NCI-H345 (cell line): ENCODE results near the gene RPS6KB2.
"Not testable (repeated sequence)": the region's sequence is repeated elsewhere in the genome, so short reads cannot be mapped to it uniquely, and the experiment has no call there.

ENCODE experiments used
- DNase-seq: peaks from one replicate; lab custom pipeline; 2025; lab: John Stamatoyannopoulos, UW

RPS6KB2 gene

DNA sequence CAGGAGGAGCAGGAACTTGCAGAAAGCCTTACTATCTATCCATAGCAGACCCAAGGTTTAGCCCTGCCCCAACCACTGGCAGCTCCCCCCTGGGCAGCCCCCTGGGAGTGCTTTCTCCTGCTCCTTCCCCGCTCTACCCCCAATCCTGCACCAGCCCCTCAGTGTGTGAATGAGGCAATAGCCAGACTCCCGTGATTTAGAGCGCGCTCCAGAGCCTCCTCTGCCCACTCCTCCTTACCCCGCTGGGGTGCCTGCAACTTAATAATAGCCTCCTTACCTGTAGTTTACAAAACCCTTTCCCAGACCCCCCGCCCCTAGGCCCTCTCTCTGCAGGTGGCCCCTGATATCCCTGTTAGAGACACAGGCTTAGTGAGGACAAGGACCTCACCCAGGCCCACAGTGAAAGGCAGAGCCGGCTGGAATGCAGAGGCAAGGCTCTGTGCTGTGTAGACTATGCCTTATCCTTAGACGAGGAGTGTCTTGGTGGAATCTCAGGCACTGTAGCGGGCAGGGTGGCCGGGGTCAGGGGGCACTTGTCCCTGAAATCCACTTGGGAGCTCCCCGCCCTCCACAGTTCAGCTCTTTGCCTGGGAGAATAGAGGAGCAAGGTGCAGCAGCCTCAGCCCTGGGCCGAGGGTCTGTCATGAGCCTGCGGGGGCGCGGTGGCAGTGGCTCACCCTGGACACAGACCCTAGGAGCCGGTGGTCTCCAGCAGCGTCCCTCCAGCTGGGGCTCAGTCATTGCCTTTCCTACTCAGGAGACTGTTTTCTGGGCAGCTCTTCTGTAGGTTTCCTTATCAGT, 17.1 kb upstream of the RPS6KB2 start:
- DNase-seq = no peak

DNA sequence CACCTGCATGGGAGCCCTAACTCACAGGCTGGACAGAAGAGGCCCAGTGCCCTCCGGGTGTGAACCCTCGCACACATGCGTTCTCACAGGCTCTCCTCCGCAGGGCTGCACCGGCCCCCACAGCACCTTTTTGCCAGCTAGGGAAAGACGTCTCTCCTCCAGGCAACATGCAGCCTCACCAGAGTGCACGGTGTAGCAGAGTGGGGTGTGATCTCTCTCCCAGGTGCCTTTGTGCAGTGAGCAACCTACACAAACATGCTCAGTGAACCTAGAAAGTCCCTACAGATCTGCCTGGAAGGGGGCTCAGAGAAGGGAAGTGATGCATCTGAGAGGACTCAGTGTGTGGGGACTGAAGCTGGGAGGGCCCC, 16.5 kb upstream of the RPS6KB2 start:
- no peak for DNase-seq

DNA sequence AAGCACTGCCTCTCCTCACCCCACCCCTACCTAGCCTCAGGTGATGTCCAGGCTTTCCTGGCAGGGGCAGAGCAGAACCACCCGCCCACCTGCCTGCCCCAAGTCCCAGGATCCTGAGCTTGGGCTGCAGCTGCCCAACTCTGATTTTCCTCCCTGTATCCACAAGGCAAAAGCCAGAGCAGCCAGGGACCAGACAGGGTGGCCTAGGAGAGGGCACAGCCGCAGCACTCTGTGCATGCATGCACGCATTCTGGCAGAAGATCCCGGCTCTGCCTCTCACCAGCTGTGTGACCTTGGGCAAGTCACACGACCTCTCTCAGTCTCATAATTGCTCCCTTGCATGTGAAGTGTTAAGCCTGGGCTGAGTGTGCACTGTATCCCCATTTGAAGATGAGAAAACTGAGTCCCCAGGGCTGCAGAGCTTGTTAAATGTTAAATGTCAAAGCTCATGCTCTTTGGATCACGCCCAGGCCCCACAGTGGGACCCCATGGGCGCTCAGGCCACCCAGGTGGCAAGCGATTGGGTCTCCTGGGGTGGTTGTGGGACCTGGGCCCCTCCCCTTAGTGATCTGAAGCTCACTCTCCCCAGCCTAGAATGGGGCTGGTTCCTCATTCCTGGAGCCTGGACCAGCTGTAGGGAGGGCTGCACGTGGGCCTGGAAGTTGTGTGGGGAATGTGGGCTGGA, 15.7 kb upstream of the RPS6KB2 start:
- DNase-seq = no peak

DNA sequence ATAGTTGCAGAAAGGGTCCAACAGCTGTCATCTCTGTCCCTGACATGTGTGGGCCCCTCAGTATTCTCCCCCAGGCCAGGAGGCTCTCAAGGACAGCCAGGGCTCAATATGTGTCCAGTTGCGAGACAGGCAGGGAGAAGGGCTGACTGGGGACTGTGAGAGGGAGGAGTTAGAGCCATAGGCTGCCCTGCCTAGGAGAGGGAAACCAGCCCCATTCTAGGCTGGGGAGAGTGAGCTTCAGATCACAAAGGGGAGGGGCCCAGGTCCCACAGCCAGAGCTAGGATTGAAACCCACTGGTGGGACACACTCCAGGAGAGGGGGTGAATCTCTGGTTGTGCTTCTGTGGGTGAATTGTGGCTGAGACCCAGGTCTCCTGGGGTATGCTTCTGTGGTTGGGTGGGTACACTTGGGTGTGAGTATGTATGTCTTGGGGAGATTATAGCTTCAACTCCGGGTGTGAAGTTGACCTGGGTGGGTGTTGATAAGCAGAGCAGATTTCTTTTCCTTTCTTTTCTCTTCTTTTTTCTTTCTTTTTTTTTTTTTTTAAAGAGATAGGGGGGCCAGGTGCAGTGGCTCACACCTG, 14.9 kb upstream of the RPS6KB2 start:
- DNase-seq = no peak

DNA sequence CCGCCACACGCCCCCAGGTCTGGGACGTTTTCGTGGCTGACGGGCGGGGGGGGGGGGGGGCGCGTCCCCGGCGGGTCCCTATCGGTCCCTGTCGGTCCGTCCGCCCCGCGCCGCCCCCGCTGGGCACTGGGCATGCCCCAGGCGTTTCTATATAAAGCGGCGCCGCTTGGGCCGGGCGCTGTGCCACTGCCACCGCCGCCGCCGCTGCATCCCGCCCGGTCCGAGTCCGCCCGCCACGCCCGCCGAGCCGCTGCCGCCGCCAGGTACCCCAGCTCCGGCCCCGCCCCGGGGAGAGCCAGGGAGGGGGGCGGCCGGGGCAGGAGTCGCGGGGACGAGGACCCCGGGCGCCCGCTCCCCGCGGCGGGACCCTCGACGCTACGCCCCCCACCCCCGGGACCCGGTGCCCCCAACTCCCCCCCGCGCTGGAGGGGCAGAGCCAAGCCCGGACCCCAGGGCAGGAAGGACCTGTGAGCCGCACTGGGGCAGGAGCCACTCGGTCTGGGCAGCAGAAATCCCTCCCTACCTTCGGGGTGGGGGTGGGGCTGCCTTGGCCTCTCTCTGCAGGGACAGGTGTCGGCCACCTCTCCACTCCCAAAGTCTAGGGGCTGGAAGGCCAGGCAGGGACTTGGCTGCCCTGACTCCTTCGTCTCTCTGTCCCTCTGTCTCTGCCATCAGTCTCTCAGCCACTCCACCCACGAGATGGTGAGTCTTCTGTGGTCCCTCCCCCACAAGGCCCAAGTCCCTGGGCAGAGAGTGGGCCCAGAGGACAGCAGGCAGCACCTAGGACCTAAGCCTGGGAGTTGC, 12.6 kb upstream of the RPS6KB2 start, which contains the start of gene CARNS1:
CARNS1 (plus strand) TSS at position 178 of the 804 bp plus-strand sequence; CDS start at position 700, 522 bp downstream.
- no peak for DNase-seq

DNA sequence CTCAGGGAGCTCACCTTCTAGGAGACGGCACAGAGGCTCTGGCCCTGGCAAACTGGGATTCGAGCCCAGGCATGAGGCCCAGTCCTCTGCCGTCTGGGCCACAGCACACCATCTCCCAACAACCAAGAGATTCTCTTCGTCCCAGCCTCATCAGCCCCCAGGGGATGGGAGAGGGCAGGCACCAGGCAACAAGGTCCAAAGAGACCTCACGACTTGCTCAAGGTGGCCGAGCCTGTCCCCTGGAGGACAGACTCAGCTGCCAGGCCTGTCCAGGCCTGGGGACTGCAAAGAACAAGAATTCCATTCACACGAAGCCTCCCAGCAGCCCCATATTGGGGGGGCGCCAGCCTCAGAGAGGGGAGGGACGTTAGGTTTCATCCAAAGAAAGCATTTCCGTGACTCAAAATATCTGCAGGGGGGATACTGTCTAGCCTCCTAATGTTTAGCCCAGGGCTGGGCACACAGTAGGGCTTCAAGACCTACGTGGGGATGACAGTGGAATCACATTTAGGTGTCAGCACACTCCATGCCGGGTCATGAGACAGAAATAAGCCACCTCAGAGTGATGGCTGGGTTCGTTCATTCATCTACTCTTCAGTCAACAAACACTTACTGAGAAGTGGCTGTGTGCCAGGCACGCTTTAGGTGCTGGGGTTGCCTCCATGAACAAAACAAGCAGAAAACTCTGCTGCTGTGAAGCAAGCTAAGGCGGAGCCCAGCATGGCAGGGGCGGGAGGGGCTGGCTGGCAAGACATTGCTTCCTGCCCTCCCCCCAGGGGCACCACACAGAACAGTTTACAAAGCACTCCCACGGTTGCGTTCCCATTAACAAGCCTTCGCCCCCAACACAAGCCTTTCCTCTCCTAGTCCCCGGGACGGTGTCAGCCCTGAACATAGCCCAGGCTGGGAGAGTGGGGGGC, 11.6 kb upstream of the RPS6KB2 start:
- peak; percentile 94 for DNase-seq

DNA sequence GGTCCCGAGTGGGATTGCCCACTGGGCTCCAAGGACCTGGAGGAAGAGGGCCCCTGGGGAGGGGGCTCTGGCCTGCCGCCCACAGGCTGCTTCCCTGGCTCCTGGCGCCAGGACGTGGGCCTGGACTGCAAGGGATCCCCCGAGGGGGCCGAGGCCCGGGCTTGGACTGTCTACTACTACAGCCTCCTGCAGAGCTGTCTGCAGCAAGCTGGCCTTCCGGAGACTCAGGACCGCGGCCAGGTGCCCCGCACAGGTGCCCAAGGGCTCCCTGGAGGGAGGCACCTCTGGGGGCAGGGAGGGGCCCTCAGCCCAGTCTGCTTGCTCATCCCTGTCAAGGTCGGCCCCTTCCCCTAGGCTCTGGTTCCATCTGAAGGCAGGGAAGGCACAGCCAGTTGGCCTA, 10.9 kb upstream of the RPS6KB2 start:
- DNase-seq = no peak

DNA sequence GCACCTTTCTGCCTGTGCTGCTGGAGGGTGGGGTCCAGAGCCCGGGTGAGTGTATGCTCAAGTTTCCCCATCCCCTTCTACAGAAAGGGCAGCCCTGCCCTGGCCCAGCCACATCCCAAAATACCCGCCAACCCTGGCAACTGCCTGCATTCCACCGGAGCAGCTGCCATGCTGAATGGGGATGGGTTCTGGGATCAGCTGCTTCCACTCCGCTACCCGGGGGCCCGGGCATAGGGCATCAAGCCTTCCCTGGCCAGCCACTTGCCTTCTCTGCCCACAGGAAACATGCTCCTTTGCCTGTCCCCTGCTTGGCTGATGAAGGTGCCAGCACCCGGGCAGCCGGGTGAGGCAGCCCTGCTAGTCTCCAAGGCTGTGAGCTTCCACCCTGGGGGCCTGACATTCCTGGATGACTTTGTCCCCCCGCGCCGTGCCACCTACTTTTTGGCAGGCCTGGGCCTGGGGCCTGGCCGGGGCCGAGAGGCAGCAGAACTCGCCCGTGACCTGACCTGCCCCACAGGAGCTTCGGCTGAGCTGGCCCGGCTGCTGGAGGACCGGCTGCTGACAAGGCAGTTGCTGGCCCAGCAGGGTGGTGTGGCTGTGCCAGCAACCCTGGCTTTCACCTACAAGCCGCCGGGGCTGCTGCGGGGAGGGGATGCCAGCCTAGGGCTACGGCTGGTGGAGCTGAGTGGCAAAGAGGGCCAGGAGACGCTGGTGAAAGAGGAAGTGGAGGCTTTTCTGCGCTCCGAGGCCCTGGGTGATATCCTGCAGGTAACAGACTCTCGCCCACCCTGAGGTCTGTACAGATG, 9.6 kb upstream of the RPS6KB2 start:
- DNase-seq = peak; percentile 74

DNA sequence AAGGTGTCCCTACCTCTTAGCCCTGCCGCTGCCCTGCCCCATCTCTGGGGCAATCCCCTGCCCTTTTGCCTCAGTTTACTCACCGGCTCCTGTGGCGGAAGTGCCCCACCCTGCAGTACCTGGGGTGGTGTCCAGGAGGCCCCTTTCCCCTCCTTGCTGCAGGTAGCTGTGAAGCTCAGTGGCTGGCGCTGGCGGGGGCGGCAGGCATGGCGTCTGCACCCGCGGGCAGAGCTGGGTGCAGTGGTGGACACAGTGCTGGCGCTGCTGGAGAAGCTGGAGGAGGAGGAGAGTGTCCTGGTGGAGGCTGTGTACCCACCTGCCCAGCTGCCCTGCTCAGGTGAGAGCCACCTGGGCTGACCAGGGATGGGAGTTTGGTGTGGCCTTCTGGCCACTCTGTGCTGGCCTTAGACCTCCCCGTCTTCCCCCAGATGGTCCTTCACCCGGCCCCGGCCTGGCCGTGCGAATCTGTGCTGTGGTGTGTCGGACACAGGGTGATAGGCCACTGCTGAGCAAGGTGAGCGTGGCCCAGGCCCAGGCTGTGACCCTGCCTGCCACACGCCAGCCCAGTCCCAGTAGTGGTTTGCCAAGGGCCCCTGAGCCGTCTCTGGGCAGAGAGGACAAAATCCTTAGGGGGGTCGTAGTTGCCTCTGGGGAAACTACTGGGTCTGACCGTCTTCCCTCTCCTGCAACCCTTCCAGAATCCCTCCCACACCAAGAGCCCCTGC, 8.8 kb upstream of the RPS6KB2 start:
- no peak for DNase-seq

DNA sequence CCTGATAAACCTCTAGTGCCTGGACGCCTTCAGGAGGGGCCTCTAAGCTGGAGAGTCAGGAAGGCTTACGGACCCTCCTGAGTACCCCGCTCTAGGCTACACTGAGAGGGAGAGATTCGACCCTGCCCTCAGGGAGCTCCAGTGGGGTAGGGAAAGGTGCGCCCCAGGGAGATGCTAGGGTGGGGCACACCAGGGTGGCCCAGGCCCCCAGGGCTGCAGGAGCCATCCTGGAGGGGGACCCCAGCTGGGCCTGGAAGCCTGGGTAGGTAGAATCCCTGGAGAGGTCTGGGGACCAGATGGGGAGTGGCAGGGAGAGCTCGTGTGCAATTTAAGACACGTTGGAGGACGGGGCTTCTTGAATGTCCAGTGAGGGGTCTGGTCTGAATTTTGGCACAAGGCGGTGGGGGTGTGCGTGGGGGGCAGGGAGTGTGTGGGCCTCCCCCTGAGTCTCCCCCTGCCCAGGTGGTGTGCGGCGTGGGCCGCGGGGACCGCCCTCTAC, 8.1 kb upstream of the RPS6KB2 start:
- DNase-seq = no peak

DNA sequence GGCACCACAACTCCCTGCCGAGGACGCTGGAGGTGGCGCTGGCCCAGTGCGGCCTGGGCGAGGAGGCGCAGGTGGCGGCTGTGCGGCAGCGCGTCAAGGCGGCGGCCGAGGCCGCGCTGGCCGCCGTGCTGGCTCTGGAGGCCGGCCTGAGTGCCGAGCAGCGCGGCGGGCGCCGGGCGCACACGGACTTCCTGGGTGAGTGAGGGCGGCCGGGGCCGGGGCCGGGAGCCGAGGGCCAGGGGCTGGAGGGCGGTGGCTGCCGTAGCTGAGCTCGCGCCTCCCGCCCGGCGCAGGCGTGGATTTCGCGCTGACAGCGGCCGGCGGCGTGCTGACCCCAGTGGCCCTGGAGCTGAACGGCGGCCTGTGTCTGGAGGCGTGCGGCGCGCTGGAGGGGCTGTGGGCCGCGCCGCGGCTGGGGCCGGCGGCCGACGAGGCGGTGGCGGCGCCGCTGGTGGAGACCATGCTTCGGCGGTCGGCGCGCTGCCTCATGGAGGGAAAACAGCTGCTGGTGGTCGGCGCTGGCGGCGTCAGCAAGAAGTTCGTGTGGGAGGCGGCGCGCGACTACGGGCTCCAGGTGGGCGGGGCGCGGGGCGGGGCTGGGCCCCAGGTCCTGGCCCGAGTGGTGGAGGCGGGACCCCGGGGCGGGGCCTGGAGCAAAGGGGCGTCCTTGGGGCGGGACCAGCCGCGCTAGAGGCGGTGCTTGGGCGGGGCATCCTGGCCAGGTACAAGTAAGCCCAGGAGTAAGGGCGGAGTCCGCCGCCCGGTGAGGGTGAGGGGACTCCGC, 7.5 kb upstream of the RPS6KB2 start:
- DNase-seq = peak; percentile 92

DNA sequence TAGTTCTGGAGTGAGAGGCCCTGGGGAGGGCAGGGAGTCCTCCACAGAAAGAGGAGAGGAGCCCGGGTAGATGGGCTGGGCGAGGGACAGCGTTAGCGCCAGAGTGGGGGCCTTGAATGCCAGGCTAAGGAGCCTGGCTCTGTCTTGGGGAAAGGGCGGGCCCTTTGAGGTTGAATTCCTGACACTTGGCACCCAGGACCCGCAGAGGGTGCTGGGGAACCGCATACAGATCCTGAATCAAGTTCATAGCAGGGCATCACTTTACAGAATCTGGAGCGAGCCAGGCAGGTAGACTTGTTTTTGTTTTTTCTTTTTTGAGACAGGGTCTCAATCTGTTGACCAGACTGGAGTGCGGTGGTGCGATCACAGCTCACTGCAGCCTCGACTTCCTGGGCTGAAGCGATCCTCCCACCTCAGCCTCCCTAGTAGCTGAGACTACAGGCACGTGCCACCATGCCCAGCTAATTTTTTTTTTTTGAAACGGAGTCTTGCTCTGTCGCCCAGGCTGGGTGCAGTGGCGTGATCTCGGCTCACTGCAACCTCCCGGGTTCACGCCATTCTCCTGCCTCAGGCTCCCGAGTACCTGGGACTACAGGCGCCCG, 6.8 kb upstream of the RPS6KB2 start:
- DNase-seq = no peak

DNA sequence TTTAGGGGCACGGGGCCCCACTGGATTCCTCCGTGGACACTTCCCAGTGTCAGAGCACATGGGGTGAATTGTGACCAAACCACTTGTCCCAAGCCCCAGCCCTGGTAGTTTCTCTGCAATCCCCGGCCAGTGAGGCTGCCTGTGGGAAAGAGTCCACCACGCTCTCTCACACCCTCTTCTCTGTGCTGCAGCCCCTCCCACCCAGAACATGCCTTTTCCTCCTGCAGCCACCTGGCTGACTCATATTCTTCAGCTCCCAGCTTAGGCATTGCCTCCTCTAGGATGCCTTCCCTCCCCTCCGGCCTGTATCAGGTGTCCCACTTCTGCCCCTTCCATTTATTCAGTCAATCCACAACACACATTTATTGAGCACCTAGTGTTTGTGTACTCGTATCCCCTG, 5.4 kb upstream of the RPS6KB2 start:
- no peak for DNase-seq

DNA sequence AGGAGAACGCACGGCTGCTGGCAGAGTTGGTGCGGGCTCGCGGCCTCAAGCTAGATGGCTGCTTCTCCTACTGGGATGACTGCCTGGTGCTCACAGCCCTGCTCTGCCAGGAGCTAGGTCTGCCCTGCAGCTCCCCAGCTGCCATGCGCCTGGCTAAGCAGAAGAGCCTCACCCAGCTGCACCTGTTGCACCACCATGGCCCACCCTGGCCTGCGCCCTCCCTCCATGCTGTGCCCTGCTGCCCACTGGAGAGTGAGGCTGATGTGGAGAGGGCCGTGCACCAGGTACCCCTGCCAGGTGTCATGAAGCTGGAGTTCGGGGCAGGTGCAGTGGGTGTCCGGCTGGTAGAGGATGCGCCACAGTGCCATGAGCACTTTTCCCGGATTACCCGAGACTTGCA, 4.8 kb upstream of the RPS6KB2 start:
- DNase-seq = no peak

DNA sequence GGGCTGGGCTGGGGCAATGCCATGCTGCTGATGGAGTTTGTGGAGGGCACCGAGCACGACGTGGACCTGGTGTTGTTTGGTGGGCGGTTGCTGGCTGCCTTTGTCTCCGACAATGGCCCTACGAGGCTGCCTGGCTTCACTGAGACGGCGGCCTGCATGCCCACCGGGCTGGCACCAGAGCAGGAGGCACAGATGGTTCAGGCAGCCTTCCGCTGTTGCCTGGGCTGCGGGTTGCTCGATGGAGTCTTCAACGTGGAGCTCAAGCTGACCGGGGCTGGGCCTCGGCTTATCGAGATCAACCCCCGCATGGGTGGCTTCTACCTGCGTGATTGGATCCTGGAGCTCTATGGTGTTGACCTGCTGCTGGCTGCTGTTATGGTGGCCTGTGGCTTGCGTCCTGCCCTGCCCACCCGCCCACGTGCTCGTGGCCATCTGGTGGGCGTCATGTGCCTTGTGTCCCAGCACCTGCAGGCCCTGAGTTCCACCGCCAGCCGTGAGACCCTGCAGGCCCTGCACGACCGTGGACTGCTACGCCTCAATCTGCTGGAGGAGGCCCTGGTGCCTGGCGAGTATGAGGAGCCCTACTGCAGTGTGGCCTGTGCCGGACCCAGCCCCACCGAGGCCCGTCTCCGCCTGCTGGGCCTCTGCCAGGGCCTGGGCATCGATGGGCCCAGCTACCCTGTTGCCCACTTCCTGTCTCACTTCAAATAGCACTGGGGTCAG, 4.2 kb upstream of the RPS6KB2 start:
- DNase-seq = no peak

DNA sequence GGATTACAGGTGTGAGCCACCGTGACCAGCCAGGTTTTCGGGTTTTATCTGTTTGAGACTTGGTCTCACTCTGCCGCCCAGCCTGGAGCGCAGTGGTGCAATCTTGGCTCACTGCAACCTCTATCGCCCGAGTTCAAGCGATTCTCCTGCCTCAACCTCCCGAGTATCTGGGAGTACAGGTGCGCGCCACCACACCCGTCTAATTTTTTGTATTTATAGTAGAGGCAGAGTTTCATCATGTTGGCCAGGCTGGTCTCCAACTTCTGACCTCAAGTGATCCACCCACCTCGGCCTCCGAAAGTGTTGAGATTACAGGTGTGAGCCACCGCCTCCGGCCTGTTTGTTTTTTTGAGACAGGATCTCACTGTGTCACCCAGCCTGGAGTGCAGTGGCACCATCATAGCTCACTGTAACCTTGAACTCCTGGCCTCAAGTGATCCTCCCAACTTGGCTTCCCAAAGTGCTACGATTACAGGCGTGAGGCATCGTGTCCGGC, 882 bp upstream of the RPS6KB2 start:
- not testable (repeated sequence) for DNase-seq

DNA sequence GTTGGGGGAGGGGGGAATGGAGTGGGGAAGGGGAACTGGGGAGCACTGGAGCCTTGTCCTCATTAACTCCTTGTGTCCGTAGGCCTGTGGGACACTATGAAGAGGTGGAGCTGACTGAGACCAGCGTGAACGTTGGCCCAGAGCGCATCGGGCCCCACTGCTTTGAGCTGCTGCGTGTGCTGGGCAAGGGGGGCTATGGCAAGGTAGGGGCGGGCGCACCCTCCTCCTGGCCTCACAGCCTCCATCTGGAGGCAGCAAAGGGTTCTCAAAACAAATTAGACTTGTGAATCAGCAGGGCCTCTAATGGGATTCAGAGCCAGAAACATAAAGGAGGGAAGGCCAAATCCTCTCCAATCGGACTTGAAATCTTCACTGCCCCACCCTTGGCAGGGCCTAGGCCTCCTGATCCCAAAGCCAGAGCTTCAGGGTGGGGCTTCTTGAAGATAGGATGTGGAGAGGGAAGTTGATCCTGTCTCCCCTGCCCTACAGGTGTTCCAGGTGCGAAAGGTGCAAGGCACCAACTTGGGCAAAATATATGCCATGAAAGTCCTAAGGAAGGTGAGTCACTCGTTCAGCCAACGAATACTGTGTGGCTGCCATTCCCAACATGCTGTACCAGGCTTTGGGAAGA, 859 bp downstream of the RPS6KB2 start:
- DNase-seq = no peak
